IMR-90 (cell line): ENCODE measurements around the gene C16orf86.
A peak's percentile ranks its signal among the peaks of the same experiment; 100 is the strongest.

Source experiments
- CEBPB ChIP-seq: IDR thresholded peaks from 2 replicates; pipeline ENCODE4 v1.6.1; 2012; ENCODE audit warnings: low read depth, low read length, improper control_type of control experiment
- CTCF ChIP-seq: conservative IDR thresholded peaks from 2 replicates; pipeline ENCODE4 v1.5.1; 2012; ENCODE audit warnings: mild to moderate bottlenecking, low read depth, low read length, improper control_type of control experiment
- FOS ChIP-seq: fragments of 150-350 bp; IDR thresholded peaks from 2 replicates; pipeline ENCODE4 v1.6.1; 2016; ENCODE audit warnings: low read depth, low read length
- MAFK ChIP-seq: IDR thresholded peaks from 2 replicates; pipeline ENCODE4 v1.6.1; 2012; ENCODE audit warnings: low read depth, low read length, improper control_type of control experiment
- MXI1 ChIP-seq: IDR thresholded peaks from 2 replicates; pipeline ENCODE4 v1.6.1; 2012; ENCODE audit warnings: low read depth, mild to moderate bottlenecking, low read length, moderate library complexity, borderline replicate concordance
- POLR2A ChIP-seq: IDR thresholded peaks from 2 replicates; pipeline ENCODE4 v1.6.1; 2012; ENCODE audit warnings: mild to moderate bottlenecking, low read depth, low read length
- RAD21 ChIP-seq: IDR thresholded peaks from 2 replicates; pipeline ENCODE4 v1.6.1; 2012; ENCODE audit warnings: low read length, improper control_type of control experiment
- RCOR1 ChIP-seq: IDR thresholded peaks from 2 replicates; pipeline ENCODE4 v1.6.1; 2012; ENCODE audit warnings: mild to moderate bottlenecking, low read length, improper control_type of control experiment; ENCODE audit not compliant: insufficient replicate concordance
- RFX5 ChIP-seq: IDR thresholded peaks from 2 replicates; pipeline ENCODE4 v1.8.0; 2012; ENCODE audit warnings: low read depth, mild to moderate bottlenecking, low read length, moderate library complexity

- TF ChIP-seq RAD21 (no peak), RFX5 (no peak), CEBPB (no peak), MXI1 (peak; percentile 58; the same call in 1 of the 2 replicates), CTCF (no peak), POLR2A (peak; percentile 80), RCOR1 (no peak), MAFK (no peak), FOS (no peak)
These were observed 6.7 kb upstream of the C16orf86 start, which contains the start of gene ACD for GRCh38 chr16:67659675-67660563.
